Activated CD8-positive, alpha-beta T cell treated with anti-CD3 and anti-CD28 coated beads for 36 hours (primary cell): ENCODE results near the gene TRPM8. TPM values are rescaled to one million over a fixed set of nuclear protein-coding genes. Genes with fewer than 3 reads are reported as not detected.

Experiments used
- ATAC-seq: fragments of 200-7000 bp; cut with Tn5 transposase; one replicate; pipeline ENCODE4 v1.10.0; 2021; ENCODE audit warnings: mild to moderate bottlenecking, moderate library complexity
- CTCF ChIA-PET: fragments of 350-600 bp; sonication (Branson Sonifier 250); formaldehyde crosslinking; loops from one replicate; lab custom pipeline; 2021; ENCODE audit warnings: antibody characterized with exemption; lab: Charles Lee
- POLR2A ChIA-PET: fragments of 350-600 bp; sonication (Branson Sonifier 250); formaldehyde crosslinking; loops from one replicate; lab custom pipeline; 2021; ENCODE audit warnings: antibody characterized with exemption; lab: Charles Lee
- DNase-seq: peaks from one replicate; pipeline ENCODE4 v3.0.0-alpha.2; 2020
- H3K27ac Mint-ChIP-seq: one replicate; pipeline ENCODE4 v1.8.0; 2021; ENCODE audit warnings: mild to moderate bottlenecking, mixed read lengths
- H3K27me3 Mint-ChIP-seq: one replicate; pipeline ENCODE4 v1.8.0; 2021; ENCODE audit warnings: mixed read lengths
- H3K36me3 Mint-ChIP-seq: one replicate; pipeline ENCODE4 v1.8.0; 2021; ENCODE audit warnings: low read depth, mixed read lengths
- H3K4me1 Mint-ChIP-seq: one replicate; pipeline ENCODE4 v1.8.0; 2021; ENCODE audit warnings: low read depth, mixed read lengths
- H3K4me3 Mint-ChIP-seq: one replicate; pipeline ENCODE4 v1.8.0; 2021; ENCODE audit warnings: mild to moderate bottlenecking, moderate library complexity, mixed read lengths
- H3K9me3 Mint-ChIP-seq: one replicate; pipeline ENCODE4 v1.8.0; 2021; ENCODE audit warnings: mixed read lengths
- intact Hi-C: fragments of 100-400 bp; cut with micrococcal nuclease; formaldehyde crosslinking; loops from one replicate; pipeline ENCODE4 v1.10.0; 2022
- total RNA-seq, 2 experiments: library from RNA; stranded (reverse); gene quantifications; one replicate each; pipeline ENCODE4 v1.2.3, GENCODE V29; 2021
- TF ChIP-seq, protein P1 (sequence below): fragments of 200-600 bp; IDR thresholded peaks from one replicate; pipeline ENCODE4 v1.8.0; 2022; ENCODE audit warnings: antibody characterized with exemption, mild to moderate bottlenecking

Gene TRPM8
- total RNA-seq, 2 experiments from 2014 or later: not detected

DNA sequence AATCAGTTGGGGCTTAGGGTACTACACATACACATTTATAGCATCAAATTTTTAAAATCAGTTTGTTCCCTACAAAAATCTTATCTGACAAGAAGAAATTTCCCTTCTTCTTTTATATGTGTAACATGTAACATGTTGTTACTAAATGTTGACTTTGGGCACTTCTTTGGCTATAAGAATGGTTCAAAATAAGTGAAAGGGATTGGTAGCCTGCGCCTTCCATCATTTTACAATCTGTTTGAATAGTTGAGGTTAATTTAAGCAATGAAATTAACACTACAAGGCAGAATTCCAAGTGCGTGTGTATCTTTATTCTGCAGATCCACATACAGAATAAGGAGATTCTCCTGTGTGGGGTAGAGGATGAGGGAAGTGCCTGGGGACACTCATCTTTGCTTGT lies 103.2 kb downstream of the TRPM8 start:
- Mint-ChIP-seq H3K4me3 (no peak overlapping the region), H3K27me3 (no peaks in the 10 kb centered on the region), H3K27ac (no peak overlapping the region), H3K36me3 (no peaks in the 10 kb centered on the region), H3K9me3 (peaks cover 2% of the 10 kb centered on the region), H3K4me1 (peaks cover 3% of the 10 kb centered on the region)
- DNase-seq (no peak), ATAC-seq (no peak)
- TF ChIP-seq, protein P1, sequence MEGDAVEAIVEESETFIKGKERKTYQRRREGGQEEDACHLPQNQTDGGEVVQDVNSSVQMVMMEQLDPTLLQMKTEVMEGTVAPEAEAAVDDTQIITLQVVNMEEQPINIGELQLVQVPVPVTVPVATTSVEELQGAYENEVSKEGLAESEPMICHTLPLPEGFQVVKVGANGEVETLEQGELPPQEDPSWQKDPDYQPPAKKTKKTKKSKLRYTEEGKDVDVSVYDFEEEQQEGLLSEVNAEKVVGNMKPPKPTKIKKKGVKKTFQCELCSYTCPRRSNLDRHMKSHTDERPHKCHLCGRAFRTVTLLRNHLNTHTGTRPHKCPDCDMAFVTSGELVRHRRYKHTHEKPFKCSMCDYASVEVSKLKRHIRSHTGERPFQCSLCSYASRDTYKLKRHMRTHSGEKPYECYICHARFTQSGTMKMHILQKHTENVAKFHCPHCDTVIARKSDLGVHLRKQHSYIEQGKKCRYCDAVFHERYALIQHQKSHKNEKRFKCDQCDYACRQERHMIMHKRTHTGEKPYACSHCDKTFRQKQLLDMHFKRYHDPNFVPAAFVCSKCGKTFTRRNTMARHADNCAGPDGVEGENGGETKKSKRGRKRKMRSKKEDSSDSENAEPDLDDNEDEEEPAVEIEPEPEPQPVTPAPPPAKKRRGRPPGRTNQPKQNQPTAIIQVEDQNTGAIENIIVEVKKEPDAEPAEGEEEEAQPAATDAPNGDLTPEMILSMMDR: no peak
- ChIA-PET CTCF (no interaction called here), POLR2A (no interaction called here)
- intact Hi-C loops: no loop called here

DNA sequence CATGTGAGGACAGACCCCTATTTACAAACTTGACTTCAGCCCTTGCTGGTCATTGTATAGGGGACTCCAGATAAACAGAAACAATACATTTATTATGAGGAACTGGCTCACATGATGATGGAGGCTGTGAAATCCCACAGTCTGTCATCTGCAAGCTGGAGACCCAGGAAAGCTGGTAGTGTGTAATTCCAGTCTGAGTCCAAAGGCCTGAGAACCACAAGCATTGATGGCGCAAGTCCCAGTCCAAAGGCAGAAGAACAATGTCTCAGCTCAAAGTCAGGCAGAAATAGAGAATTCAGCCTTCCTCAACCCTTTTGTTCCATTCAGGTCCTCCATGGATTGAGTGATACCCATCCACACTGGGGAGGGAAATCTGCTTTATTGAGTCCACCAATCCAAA lies 105.3 kb downstream of the TRPM8 start:
- H3K27me3 Mint-ChIP-seq: no peaks in the 10 kb centered on the region
- peaks cover 2% of the 10 kb centered on the region for H3K9me3 Mint-ChIP-seq
- peaks cover 23% of the 10 kb centered on the region for H3K4me1 Mint-ChIP-seq
- TF ChIP-seq, protein P1: no peak
- H3K4me3 Mint-ChIP-seq: no peak overlapping the region
- no peak for DNase-seq
- POLR2A ChIA-PET: interaction anchor here (1.5 kb wide), 1 partner anchor 13 kb away, joined by 3 read pairs; no protein-coding TSS in a partner anchor
- ATAC-seq: no peak
- H3K36me3 Mint-ChIP-seq: no peaks in the 10 kb centered on the region
- CTCF ChIA-PET: interaction anchor here (1.4 kb wide), 1 partner anchor 8 kb away, joined by 3 read pairs; no protein-coding TSS in a partner anchor
- H3K27ac Mint-ChIP-seq: no peak overlapping the region
- intact Hi-C loops: no loop called here

DNA sequence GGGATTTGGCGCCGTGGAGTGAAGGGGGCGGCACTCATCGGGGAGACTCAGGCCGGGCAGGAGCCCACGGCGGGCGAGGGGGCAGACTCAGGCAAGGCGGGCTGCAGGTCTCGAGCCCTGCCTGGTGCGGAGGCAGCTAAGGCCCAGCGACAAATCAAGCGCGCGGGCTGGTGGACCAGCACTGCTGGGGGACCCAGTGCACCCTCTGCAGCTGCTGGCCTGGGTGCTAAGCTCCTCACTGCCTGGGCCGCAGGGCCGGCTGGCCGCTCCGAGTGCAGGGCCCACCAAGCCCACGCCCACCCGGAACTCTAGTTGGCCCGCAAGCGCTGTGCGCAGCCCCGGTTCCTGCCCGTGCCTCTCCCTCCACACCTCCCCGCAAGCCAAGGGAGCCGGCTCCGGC lies 107.1 kb downstream of the TRPM8 start:
- ChIA-PET CTCF (no interaction called here), POLR2A (no interaction called here)
- Mint-ChIP-seq H3K4me1 (peaks cover 30% of the 10 kb centered on the region), H3K27ac (no peak overlapping the region), H3K36me3 (no peaks in the 10 kb centered on the region), H3K27me3 (no peaks in the 10 kb centered on the region), H3K4me3 (no peak overlapping the region), H3K9me3 (peaks cover 2% of the 10 kb centered on the region)
- DNase-seq (no peak), ATAC-seq (no peak)
- intact Hi-C loops: no loop called here
- TF ChIP-seq, protein P1: no peak

DNA sequence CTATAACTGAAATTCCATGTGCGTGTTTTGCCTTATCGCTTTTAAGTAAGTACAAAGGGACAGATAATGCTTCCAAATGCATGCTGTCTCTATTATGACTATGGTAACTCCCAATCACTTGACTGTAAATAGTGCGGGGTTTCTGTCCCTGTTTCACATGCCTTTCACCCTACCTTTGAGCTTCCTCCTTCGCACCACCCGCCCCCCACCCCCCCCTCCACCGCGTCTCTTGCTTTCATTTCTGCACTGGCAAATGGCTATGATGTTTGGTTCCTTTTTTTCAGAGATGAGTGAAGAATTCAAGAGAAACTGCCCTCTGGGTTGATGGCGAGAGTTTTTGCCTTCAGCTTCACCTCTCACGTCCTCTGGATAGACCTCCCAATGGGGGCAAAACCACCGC lies 108.3 kb downstream of the TRPM8 start:
- H3K4me1 Mint-ChIP-seq: peaks cover 30% of the 10 kb centered on the region
- CTCF ChIA-PET: interaction anchor here (0.7 to 1.1 kb wide), 3 partner anchors 36 to 520 kb away, joined by 3 read pairs; no protein-coding TSS in a partner anchor
- peaks cover 2% of the 10 kb centered on the region for H3K9me3 Mint-ChIP-seq
- POLR2A ChIA-PET: interaction anchor here (0.6 kb wide), 1 partner anchor 105 kb away, joined by 4 read pairs; no protein-coding TSS in a partner anchor
- H3K4me3 Mint-ChIP-seq: peak overlapping the region; percentile 64
- DNase-seq: no peak
- peak overlapping the region; percentile 55 for H3K27ac Mint-ChIP-seq
- intact Hi-C loops: no loop called here
- H3K27me3 Mint-ChIP-seq: no peaks in the 10 kb centered on the region
- no peaks in the 10 kb centered on the region for H3K36me3 Mint-ChIP-seq
- TF ChIP-seq, protein P1: no peak
- peak; percentile 74 for ATAC-seq

DNA sequence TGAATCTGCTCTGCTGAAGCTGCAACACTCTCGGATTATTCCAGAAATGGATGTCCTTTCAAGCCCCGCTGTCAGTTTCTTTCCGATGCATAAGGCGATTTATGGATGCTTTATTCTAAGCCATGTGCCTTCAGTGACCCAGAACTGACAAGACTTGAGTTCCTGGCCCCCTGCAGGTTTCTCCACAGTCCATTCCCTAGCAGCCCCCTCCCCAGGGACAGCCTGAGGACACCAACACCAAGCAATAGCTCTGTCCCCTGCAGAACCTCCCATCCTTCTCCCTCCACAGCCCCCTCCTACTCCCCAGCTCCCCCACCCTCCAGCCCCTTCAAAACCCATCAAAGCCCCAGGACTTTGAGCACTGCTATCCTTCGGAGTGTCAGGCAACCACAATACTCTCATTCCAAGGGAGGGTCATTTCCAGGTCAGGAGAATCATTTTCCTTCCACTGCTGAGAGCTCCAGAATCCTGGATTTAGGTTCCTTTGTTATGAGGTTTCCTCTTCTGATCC lies 108.8 kb downstream of the TRPM8 start:
- TF ChIP-seq, protein P1: no peak
- peak overlapping the region; percentile 64 for H3K4me3 Mint-ChIP-seq
- DNase-seq: no peak
- no peaks in the 10 kb centered on the region for H3K36me3 Mint-ChIP-seq
- ChIA-PET POLR2A (no interaction called here), CTCF (interaction anchor here (0.7 to 1.1 kb wide), 2 partner anchors 36 to 519 kb away, joined by 3 read pairs; no protein-coding TSS in a partner anchor)
- peaks cover 33% of the 10 kb centered on the region for H3K4me1 Mint-ChIP-seq
- no peaks in the 10 kb centered on the region for H3K27me3 Mint-ChIP-seq
- intact Hi-C loops: no loop called here
- ATAC-seq: no peak
- H3K9me3 Mint-ChIP-seq: peaks cover 2% of the 10 kb centered on the region
- H3K27ac Mint-ChIP-seq: peak overlapping the region; percentile 55
